PC-9 (cell line): ENCODE data around the gene C14orf93. TPM values are rescaled to one million over a fixed set of nuclear protein-coding genes. Genes with fewer than 3 reads are reported as not detected.
A peak's percentile ranks its signal among the peaks of the same experiment; 100 is the strongest.

Source experiments
- BruUV-seq: library from RNA; stranded (reverse); fragments of 400-500 nt; replicated peaks from 2 replicates; lab custom pipeline; 2021; lab: Mats Ljungman, UMichigan
- CTCF ChIA-PET: fragments of 300-600 bp; sonication (Branson Sonifier 250); formaldehyde crosslinking; loops from one replicate; lab custom pipeline; 2022; ENCODE audit warnings: antibody characterized with exemption; lab: Charles Lee
- POLR2A ChIA-PET: fragments of 300-600 bp; sonication (Branson Sonifier 250); formaldehyde crosslinking; loops from one replicate; lab custom pipeline; 2022; ENCODE audit warnings: antibody characterized with exemption; ENCODE audit not compliant: unreplicated experiment; lab: Charles Lee
- DNase-seq, 2 experiments: peaks; one replicate each; pipeline versions ENCODE4 v3.0.0 to v3.0.0-alpha.2; 2015 to 2022; ENCODE audit warnings: mixed read lengths in 1 of 2
- H2AFZ ChIP-seq: fragments of 200-600 bp; sonication (generic); 2 replicates; pipeline ENCODE4 v1.8.1; 2017; ENCODE audit warnings: antibody characterized with exemption
- H3F3A ChIP-seq: fragments of 200-600 bp; sonication (generic); 2 replicates; pipeline ENCODE4 v1.8.1; 2017; ENCODE audit warnings: antibody characterized with exemption, mild to moderate bottlenecking, low read depth; ENCODE audit not compliant: insufficient read depth
- H3K27ac ChIP-seq: fragments of 200-600 bp; sonication (generic); 2 replicates; pipeline ENCODE4 v1.6.1; 2016; ENCODE audit warnings: mixed run types
- H3K27me3 ChIP-seq: fragments of 200-600 bp; sonication (generic); 2 replicates; pipeline ENCODE4 v1.6.1; 2016; ENCODE audit warnings: low read depth, mixed run types; ENCODE audit not compliant: insufficient read depth
- H3K36me3 ChIP-seq: fragments of 200-600 bp; sonication (generic); 2 replicates; pipeline ENCODE4 v1.6.1; 2016; ENCODE audit warnings: low read depth, mixed run types
- H3K4me1 ChIP-seq: fragments of 200-600 bp; sonication (generic); replicated peaks from 2 replicates; pipeline ENCODE4 v1.6.1; 2016; ENCODE audit warnings: mixed run types; ENCODE audit not compliant: insufficient read depth
- H3K4me2 ChIP-seq: fragments of 200-600 bp; sonication (generic); 2 replicates; pipeline ENCODE4 v1.6.1; 2017; ENCODE audit warnings: mixed run types
- H3K4me3 ChIP-seq: fragments of 200-600 bp; sonication (generic); 2 replicates; pipeline ENCODE4 v1.6.1; 2016; ENCODE audit warnings: mixed run types
- H3K79me2 ChIP-seq: fragments of 200-600 bp; sonication (generic); 2 replicates; pipeline ENCODE4 v1.6.1; 2017; ENCODE audit warnings: low read depth, mixed run types
- H3K9me2 ChIP-seq: fragments of 200-600 bp; sonication (generic); 2 replicates; pipeline ENCODE4 v1.8.1; 2017; ENCODE audit warnings: mild to moderate bottlenecking; ENCODE audit not compliant: insufficient read depth
- H3K9me3 ChIP-seq: fragments of 200-600 bp; sonication (generic); 2 replicates; pipeline ENCODE4 v1.8.1; 2016; ENCODE audit warnings: low read depth; ENCODE audit not compliant: insufficient read depth
- H4K20me1 ChIP-seq: fragments of 200-600 bp; sonication (generic); 2 replicates; pipeline ENCODE4 v1.8.1; 2017; ENCODE audit not compliant: insufficient read depth
- CTCF ChIP-seq: fragments of 200-600 bp; sonication (generic); conservative IDR thresholded peaks from 2 replicates; pipeline ENCODE4 v1.6.1; 2017; ENCODE audit warnings: mixed run types, antibody characterized with exemption, mild to moderate bottlenecking, moderate library complexity
- EZH2 ChIP-seq: fragments of 200-600 bp; sonication (generic); IDR thresholded peaks from 2 replicates; pipeline ENCODE4 v1.8.0; 2017; ENCODE audit warnings: antibody characterized with exemption, low read depth
- intact Hi-C: fragments of 100-400 bp; cut with micrococcal nuclease; formaldehyde crosslinking; loops from one replicate; pipeline ENCODE4 v1.10.0; 2022; ENCODE audit not compliant: unreplicated experiment
- total RNA-seq: library from RNA; stranded (reverse); gene quantifications from 2 replicates; pipeline ENCODE4 v1.2.3, GENCODE V29; 2021

C14orf93 gene
- total RNA-seq, 1 experiment from 2014 or later, result 13.9 TPM

GRCh38 chr14:23056145-23056955, 46.4 kb upstream of the C14orf93 start:
- ChIA-PET CTCF (interaction anchor here (0.8 to 1.0 kb wide), 2 partner anchors 13 to 50 kb away, joined by 3 to 4 read pairs; no protein-coding TSS in a partner anchor), POLR2A (no interaction called here)
- 0 out of 2 replicates have a peak, but pooled peaks cover 9% of the 10 kb centered on the region for H3K36me3 ChIP-seq
- H3K4me2 ChIP-seq, result peak overlapping the region; percentile 90
- no peaks in the 10 kb centered on the region for H3K9me3 ChIP-seq
- H3K4me1 ChIP-seq, result peaks cover 8% of the 10 kb centered on the region; the same call in 1 of the 2 replicates
- H3K27ac ChIP-seq, result no peak overlapping the region
- H4K20me1 ChIP-seq, result no peaks in the 10 kb centered on the region
- TSS peak; percentile 17 for BruUV-seq
- DNase-seq, result peak; percentile 60 to 71
- H3K27me3 ChIP-seq, result no peaks in the 10 kb centered on the region
- intact Hi-C loops, result loop anchor here (2.0 to 5.0 kb wide), 3 partner anchors 129 to 1139 kb away; partner anchors contain the start of gene PRMT5
- no peaks in the 10 kb centered on the region for H3K9me2 ChIP-seq
- peak overlapping the region; percentile 64; the same call in 1 of the 2 replicates for H3K4me3 ChIP-seq
- H2AFZ ChIP-seq, result peak overlapping the region; percentile 31; the same call in 1 of the 2 replicates
- H3F3A ChIP-seq, result peaks cover 37% of the 10 kb centered on the region
- H3K79me2 ChIP-seq, result no peaks in the 10 kb centered on the region
- peak; percentile 75 for TF ChIP-seq CTCF
- TF ChIP-seq EZH2, result no peak

- Histone ChIP-seq H2AFZ (no peak overlapping the region), H3K4me3 (no peak overlapping the region), H3K9me2 (no peaks in the 10 kb centered on the region), H3K4me2 (peak overlapping the region; percentile 90; the same call in 1 of the 2 replicates), H3K27me3 (no peaks in the 10 kb centered on the region), H3K9me3 (no peaks in the 10 kb centered on the region), H3F3A (peaks cover 33% of the 10 kb centered on the region), H4K20me1 (no peaks in the 10 kb centered on the region), H3K27ac (no peak overlapping the region), H3K4me1 (peaks cover 8% of the 10 kb centered on the region; the same call in 1 of the 2 replicates), H3K79me2 (no peaks in the 10 kb centered on the region), H3K36me3 (0 out of 2 replicates have a peak, but pooled peaks cover 7% of the 10 kb centered on the region)
- ChIA-PET CTCF (interaction anchor here (0.5 to 1.0 kb wide), 4 partner anchors 13 to 61 kb away, joined by 3 to 4 read pairs (median 4); no protein-coding TSS in a partner anchor), POLR2A (no interaction called here)
- no peak for TF ChIP-seq CTCF
- TF ChIP-seq EZH2, result no peak
- DNase-seq, result no peak
- intact Hi-C loops, result loop anchor here (2.0 to 5.0 kb wide), 3 partner anchors 128 to 1138 kb away; partner anchors contain the start of gene PRMT5
- no TSS peak for BruUV-seq
These were observed 45.7 kb upstream of the C14orf93 start for GRCh38 chr14:23055621-23056144.

- intact Hi-C loops, result loop anchor here (5.0 kb wide), 2 partner anchors 128 to 1138 kb away; partner anchors contain the start of gene PRMT5
- peaks cover 27% of the 10 kb centered on the region for H3F3A ChIP-seq
These were observed 45.2 kb upstream of the C14orf93 start for GRCh38 chr14:23055147-23055550.

More at GRCh38 chr14:23055147-23055550, 45.2 kb upstream of the C14orf93 start:
- 0 out of 2 replicates have a peak, but pooled peaks cover 3% of the 10 kb centered on the region for H3K36me3 ChIP-seq
- H3K9me3 ChIP-seq, result no peaks in the 10 kb centered on the region
- TF ChIP-seq EZH2, result no peak
- no peak for TF ChIP-seq CTCF
- no TSS peak for BruUV-seq
- no peak overlapping the region for H3K27ac ChIP-seq
- ChIA-PET POLR2A (no interaction called here), CTCF (interaction anchor here (0.5 to 0.6 kb wide), 3 partner anchors 16 to 1059 kb away, joined by 3 to 4 read pairs (median 3); partner anchors contain the start of genes DCAF11 and NRL)
- H2AFZ ChIP-seq, result no peak overlapping the region
- no peaks in the 10 kb centered on the region for H3K27me3 ChIP-seq
- H3K4me3 ChIP-seq, result no peak overlapping the region
- H4K20me1 ChIP-seq, result no peaks in the 10 kb centered on the region
- no peaks in the 10 kb centered on the region for H3K79me2 ChIP-seq
- H3K9me2 ChIP-seq, result no peaks in the 10 kb centered on the region
- H3K4me2 ChIP-seq, result no peak overlapping the region
- no peak for DNase-seq
- peaks cover 8% of the 10 kb centered on the region; the same call in 1 of the 2 replicates for H3K4me1 ChIP-seq
